ENCODE results near the gene PACSIN2. TPM values are rescaled to one million over a fixed set of nuclear protein-coding genes. Genes with fewer than 3 reads are reported as not detected.
"Not testable (repeated sequence)": the region's sequence is repeated elsewhere in the genome, so short reads cannot be mapped to it uniquely, and the experiment has no call there.

The PACSIN2 gene
- total RNA-seq, 1 donor from 2014 or later = 63.0 TPM

- no peak overlapping the region for H3K4me3 ChIP-seq (ENCODE audit: low read depth, low read length)
- no peak for DNase-seq (ENCODE audit: low read depth)
- TF ChIP-seq, protein P1, sequence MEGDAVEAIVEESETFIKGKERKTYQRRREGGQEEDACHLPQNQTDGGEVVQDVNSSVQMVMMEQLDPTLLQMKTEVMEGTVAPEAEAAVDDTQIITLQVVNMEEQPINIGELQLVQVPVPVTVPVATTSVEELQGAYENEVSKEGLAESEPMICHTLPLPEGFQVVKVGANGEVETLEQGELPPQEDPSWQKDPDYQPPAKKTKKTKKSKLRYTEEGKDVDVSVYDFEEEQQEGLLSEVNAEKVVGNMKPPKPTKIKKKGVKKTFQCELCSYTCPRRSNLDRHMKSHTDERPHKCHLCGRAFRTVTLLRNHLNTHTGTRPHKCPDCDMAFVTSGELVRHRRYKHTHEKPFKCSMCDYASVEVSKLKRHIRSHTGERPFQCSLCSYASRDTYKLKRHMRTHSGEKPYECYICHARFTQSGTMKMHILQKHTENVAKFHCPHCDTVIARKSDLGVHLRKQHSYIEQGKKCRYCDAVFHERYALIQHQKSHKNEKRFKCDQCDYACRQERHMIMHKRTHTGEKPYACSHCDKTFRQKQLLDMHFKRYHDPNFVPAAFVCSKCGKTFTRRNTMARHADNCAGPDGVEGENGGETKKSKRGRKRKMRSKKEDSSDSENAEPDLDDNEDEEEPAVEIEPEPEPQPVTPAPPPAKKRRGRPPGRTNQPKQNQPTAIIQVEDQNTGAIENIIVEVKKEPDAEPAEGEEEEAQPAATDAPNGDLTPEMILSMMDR (conservative IDR thresholded peaks at IDR 0.05; ENCODE audit: low read depth, low read length) = no peak
These were observed 42.1 kb downstream of the PACSIN2 start for GRCh38 chr22:42972649-42973535.

GRCh38 chr22:42971473-42971860 is 43.5 kb downstream of the PACSIN2 start:
- not testable (repeated sequence) for H3K4me3 ChIP-seq (ENCODE audit: low read depth, low read length)

GRCh38 chr22:42970029-42970428 is 44.9 kb downstream of the PACSIN2 start:
- no peak for DNase-seq (ENCODE audit: low read depth)
- TF ChIP-seq, protein P1 (conservative IDR thresholded peaks at IDR 0.05; ENCODE audit: low read depth, low read length) = no peak
- no peak overlapping the region for H3K4me3 ChIP-seq (ENCODE audit: low read depth, low read length)

More at GRCh38 chr22:42971473-42971860, 43.5 kb downstream of the PACSIN2 start:
- DNase-seq (ENCODE audit: low read depth) = not testable (repeated sequence)

- TF ChIP-seq, protein P1 (conservative IDR thresholded peaks at IDR 0.05; ENCODE audit: low read depth, low read length) = no peak
- DNase-seq (ENCODE audit: low read depth) = no peak
- H3K4me3 ChIP-seq (ENCODE audit: low read depth, low read length) = no peak overlapping the region
These were observed 45.5 kb downstream of the PACSIN2 start for GRCh38 chr22:42969348-42969975.

GRCh38 chr22:42967933-42968332 is 47.0 kb downstream of the PACSIN2 start:
- H3K4me3 ChIP-seq (ENCODE audit: low read depth, low read length) = no peak overlapping the region
- TF ChIP-seq, protein P1 (conservative IDR thresholded peaks at IDR 0.05; ENCODE audit: low read depth, low read length) = no peak
- no peak for DNase-seq (ENCODE audit: low read depth)

DNA sequence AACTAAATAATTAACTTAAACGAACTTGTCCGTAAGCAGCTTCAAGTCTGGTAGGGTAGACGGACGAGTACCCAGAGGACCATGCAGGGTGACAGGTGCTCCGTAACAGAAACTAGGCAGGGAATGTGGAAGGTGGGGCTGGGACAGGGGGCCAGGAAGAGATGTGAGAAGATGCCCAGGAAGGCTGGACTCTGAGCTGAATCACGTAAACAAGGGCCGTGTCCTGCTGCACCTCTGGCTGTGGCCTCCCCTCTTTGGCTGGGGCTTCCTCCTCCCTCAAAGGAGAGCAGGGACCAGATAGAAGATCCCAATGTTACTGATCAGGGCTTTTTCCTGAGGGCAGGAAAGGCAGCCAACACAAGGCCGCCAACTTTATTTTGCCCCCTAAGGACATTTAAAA is 47.9 kb downstream of the PACSIN2 start:
- DNase-seq (ENCODE audit: low read depth) = no peak
- TF ChIP-seq, protein P1 (conservative IDR thresholded peaks at IDR 0.05; ENCODE audit: low read depth, low read length) = no peak
- H3K4me3 ChIP-seq (ENCODE audit: low read depth, low read length) = no peak overlapping the region

DNA sequence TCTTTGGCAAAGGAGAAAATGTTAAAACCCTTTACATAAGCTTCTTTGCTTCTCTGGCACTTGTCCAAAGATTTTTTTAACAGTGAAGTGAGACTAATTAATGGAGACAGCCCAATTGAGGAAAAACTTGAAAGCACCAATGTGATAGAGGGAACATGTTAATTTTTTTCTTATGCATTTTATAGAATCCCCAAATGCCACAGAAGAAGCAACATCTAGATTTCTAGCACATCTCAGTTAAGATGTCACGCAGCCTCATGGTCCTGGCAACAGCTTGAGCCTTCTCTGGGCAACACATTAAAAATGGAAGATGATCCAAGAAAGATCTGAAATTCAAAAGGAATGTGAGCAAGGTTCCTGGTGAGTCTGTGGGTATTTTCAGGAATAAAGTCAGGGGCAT is 48.5 kb downstream of the PACSIN2 start:
- no peak for DNase-seq (ENCODE audit: low read depth)
- H3K4me3 ChIP-seq (ENCODE audit: low read depth, low read length) = no peak overlapping the region
- TF ChIP-seq, protein P1 (conservative IDR thresholded peaks at IDR 0.05; ENCODE audit: low read depth, low read length) = no peak
